HG03025 (cell line): ENCODE measurements around the gene S100A8.

Source experiments
- ATAC-seq: cut with Tn5 transposase; IDR thresholded peaks from one replicate; pipeline ENCODE4 v1.9.1; 2021; ENCODE audit warnings: mild to moderate bottlenecking, moderate library complexity; ENCODE audit not compliant: unreplicated experiment, low FRiP score

The S100A8 gene

DNA sequence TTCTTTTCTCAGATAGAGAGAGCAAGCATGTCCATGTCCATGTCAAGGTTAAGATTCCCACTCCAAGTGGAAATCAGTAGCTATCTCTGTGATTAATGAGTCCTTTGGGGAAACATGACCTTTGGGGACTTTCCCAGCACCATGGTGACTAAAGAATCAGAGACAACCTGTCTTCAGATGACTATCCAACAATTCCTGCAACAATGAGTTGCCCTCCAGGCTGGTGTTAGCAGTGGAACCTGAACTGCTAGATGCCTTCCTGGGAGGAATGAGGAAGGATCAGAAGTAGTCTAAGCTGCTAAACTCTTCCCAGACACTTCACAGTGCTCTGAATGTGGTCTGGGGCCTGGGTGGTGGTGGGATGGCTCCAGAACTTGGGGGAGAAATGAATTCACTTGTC, 26.7 kb downstream of the S100A8 start:
- no peak for ATAC-seq

DNA sequence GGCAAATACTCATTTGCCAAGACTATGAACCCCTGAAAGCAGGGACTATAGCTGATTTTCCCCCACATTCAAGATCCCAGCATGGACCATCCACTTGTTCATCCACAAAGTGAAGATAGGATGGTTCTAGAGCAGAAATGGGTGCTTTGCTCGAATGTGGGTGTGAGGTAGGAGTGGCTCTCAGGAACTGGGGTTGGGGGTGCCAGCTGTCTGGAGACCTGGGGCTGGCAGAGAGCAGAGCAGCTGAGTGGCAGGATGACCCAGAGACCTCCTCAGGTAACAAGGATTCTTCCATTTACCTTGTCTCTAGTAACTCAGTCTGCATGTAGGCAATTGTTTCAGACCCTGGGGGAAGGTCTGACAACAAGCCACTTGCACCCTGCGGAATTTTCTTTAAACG, 27.2 kb downstream of the S100A8 start:
- ATAC-seq: no peak

DNA sequence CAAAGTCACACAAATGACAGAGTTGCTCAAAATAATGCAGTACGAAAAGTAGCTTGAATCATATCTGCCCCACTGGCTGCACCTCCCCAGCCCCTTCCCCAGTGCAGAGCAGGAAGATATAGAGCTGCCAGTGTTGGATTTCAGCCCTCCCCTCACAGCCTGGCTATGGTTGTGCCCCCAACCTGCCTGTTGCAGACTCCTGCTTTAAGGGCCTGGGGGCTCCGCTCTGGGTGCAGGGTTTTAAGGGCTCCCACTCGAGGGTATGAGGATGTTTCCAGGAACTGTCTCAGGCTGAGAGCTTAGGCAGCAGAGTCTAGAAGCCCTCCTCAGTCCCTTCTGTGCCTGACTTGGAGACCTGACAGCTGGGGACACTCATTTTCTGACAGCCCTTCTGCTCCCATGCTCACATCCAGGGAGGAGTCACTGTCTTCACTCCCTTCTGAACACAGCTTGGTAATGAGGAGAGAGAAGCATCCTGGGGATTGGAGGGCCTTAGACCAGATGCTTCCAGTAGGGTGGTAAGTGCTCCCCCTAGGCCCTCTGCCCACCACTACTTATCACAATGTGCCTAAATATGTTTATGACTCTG, 28.6 kb downstream of the S100A8 start:
- no peak for ATAC-seq

DNA sequence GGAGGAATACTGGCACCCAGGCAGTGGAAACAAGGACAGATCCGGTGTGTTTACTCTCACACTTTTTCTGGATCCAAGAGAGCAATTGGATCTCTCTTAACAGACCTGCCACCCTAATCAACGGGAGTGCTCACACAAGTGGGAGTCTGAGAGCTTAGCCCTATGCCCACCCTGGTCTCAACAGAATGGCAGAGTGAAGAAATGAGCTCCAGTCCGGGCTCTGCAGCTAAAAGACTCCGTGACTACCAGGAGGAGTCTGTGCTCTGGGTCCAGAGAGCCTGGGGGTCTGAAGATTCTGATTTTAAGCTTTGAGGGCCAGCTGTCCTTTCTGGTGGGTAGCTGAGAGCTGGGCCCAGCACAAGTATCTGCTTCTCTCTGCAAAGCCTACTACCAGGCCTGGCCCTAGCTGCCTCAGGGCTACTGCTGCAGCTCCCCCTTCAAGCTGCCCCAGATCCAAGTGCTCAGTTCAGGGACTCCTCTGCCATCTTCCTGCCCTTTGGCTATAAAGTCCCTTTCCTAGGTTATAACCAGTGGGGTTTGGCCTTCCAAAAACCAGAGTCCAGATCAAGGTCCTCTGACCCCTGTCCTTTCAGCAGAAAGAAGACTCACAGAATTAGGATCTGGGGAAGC, 29.3 kb downstream of the S100A8 start:
- ATAC-seq: no peak

DNA sequence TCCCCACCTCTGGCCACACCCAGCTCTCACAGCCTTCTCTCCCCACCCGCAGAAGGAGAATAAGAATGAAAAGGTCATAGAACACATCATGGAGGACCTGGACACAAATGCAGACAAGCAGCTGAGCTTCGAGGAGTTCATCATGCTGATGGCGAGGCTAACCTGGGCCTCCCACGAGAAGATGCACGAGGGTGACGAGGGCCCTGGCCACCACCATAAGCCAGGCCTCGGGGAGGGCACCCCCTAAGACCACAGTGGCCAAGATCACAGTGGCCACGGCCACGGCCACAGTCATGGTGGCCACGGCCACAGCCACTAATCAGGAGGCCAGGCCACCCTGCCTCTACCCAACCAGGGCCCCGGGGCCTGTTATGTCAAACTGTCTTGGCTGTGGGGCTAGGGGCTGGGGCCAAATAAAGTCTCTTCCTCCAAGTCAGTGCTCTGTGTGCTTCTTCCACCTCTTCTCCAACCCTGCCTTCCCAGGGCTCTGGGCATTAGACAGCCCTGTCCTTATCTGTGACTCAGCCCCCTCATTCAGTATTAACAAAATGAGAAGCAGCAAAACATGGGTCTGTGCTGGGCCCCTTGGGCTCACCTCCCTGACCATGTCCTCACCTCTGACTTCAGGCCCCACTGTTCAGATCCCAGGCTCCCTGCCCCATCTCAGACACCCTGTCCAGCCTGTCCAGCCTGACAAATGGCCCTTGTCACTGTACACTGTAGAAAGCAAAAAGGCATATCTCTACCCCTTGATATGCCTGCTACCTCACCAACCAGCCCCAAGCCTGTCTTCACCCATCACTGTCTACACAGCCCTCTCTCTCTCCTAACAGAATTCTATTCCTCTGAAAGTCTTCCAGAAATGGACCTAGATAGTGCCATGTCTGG, 30.0 kb downstream of the S100A8 start:
- no peak for ATAC-seq

DNA sequence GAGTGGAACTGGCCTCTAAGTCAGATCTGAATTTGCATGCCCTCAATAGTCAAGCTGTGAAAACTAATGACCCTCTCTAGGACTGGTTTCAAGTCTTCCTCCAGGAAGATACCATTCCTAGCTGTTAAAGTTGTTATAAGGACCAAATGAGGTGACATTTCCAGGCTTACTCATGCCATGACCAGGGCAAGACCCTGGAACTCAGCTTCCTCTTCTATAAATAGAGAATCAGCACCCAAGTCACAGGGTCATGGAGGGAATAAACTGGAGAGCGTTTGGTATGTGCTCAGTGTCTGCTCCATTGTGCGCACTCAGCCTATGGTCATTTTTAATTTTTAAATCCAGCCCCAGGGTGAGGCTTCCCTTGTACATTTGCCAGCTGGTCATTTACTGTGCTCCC, 30.7 kb downstream of the S100A8 start:
- no peak for ATAC-seq

DNA sequence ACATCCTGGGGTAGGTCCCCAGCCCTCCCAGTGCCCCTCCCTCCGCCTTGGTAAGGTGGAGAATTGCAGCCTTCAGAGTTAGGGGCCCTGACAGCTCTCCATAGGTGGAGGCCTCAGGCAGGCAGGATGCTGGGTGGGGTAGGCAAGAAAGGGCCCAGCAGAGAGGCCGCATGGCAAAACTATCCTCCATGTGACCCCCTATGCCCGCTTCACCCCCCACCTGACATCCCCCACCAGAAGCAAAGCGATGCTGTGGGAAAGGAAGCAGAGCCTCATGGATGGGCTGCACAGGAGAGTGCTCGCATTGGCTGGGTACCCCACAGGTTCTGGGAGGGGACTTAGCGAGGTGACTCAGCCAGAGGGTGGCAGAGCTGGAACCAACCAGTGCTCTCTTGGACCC, 31.6 kb downstream of the S100A8 start:
- no peak for ATAC-seq

DNA sequence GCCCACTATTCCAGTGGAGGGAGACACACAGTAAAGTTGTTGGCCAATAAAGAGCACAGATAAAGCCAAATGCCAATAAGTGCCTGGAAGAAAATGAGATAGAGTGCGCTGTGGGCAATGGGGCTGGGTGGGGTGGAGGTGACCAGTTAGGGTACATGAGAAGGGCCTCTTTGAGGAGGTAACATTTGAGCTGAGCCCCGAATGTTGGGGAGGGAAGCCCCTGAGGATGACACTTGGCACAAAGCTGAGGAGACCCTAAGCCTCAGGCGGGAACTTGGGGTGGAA, 32.2 kb downstream of the S100A8 start:
- ATAC-seq: no peak

DNA sequence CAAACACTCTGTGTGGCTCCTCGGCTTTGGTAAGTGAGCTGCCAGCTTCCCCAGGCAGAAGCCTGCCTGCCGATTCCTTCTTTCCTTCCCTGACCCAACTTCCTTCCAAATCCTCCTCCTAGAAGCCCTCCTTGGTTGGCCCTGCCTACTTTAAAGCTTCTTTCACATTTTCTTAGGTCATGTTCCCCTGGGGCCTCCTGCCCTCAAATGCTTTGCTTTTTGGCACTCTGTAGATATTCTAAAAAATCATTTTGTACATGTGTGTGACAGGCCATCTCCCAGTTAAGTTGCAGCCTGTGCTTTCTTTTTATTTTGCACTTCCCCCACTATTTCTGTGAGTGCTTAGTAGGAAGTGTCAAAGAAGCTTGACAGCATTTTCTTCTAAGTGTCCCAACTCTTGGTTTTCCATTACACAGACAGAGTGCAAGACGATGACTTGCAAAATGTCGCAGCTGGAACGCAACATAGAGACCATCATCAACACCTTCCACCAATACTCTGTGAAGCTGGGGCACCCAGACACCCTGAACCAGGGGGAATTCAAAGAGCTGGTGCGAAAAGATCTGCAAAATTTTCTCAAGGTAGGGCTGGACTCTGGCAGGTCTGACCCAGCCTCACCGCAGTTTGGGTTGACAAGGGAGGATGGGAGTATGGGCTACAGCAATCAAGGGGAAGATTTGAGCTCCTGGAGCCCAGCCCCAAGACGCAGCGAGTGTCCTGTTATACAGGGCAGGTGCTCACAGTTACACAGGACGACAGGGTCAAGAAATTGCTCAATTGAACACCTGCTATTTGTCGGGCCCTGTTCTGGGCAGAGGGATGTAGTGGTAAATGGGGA, 32.8 kb downstream of the S100A8 start, which contains the start of gene S100A9:
Gene S100A9, plus strand, starts transcription at position 2 of the 838 bp plus-strand sequence. Its CDS starts 430 bp downstream, at position 432.
- no peak for ATAC-seq

DNA sequence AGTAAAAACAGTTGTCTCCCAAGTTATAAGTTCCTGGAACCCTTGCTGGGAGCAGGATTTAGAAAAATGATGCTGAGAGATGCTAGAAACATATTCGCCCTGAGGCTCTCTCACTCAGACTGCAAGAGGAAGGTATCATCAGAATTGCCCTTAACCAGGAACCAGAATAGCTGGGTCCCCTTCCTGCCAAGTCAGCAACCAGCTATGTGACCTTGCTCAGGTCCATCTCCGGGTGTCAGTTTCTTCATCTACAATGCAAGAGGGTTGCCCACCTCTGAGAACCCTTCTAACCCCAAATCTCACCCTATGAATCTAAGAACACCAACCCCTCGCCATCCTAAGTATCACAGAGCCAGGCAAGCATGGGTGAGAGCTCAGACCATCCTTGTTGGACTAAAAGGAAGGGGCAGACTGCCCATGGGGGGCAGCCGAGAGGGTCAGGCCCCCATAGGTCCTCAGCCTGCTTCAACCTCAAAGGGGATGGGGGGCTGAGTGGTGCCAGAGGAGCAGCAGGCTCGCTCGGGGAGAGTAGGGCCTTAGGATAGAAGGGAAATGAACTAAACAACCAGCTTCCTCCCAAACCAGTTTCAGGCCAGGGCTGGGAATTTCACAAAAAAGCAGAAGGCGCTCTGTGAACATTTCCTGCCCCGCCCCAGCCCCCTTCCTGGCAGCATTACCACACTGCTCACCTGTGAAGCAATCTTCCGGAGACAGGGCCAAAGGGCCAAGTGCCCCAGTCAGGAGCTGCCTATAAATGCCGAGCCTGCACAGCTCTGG, 33.6 kb downstream of the S100A8 start:
- no peak for ATAC-seq

DNA sequence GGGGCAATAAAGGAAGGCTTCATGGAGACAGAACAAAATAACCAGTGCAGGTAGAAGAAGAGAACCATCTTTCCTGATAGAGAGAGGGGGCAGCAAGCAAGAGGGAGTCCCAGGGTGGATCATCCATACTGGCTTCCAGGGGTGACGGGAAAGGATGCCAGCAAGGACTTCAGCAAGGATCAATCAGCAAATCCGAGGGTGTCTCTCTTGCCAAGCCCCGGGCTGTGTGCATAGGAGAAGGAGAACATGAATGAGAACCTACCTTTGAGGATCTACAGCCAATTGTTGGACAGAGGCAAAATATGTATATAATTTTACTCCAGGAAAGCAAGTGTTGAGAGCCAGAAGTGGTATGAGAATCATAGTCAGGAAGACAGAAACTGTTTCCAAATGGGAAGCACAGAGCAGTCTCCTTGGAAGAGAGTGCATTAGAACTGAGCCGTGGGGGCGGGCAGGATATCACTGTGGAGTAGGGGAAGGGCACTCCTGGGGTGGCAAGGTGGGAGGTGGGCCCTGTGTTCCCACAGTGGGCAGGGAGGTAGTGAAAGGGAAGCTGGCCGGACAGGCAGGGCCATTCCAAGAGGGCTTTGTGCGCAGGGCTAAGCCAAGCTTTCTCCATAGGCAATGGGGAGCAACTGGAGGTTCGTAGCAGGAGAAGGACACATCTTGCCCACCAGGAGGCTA, 34.3 kb downstream of the S100A8 start:
- no peak for ATAC-seq

DNA sequence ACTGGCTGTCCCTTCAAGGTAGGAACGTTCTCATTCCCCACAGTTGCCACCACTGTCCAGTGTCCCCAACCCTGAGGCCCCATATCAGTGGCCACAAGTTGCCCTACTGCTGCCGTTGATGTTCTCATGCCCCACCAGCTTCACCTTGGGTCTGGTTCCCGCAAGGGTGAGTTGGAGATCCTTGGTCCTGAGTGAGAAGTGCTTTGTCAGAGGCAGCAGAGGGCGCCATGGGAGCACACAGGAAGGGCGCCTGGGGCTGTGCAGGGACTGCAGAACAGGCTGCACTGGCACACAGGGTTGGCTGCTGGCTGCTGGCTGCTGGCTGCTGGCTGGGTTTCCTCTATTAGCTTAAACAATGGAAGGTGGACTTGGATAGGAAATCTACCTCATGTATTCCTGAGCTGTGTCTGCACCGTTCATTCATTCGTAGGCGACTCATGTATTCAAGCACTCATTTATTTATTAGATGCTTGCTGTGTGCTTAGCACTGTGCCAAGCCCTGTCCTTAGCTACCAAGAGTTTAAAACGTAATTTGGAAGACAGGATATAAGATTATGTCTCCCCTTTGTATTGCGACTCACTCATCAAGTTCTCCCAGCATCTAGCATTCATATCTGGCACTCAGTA, 35.3 kb downstream of the S100A8 start:
- no peak for ATAC-seq

DNA sequence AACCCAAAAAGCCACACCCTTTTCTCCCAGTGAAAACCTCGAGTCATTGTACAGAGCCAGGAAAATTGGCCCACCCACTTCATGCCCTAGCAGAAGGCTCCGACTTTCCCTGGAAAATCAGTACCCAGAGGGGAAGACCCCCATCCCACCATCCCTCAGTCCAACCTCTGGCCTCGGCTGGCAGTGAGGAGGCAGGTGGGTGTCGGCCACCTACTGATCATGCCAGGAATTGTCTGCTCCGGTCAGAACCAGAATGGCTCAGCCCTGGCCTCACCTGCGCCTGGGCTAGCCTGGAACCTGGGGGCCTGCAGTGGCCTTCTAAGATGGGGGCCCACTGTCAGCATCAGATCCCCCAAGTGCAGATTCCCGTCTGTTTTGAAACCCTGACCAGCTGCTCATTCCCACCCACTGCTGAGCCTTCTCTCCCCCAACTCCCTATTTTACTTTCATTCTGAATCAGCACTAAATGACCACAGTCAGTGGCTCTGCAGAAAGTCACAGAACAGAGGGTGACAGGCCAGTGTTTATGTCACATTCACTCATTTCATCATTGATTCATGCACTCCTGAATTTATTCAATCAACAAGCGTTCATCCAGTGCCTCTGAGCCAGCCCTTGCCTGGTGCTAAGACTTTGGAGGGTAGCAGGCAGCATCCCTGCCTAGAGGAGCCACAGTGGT, 36.2 kb downstream of the S100A8 start:
- ATAC-seq: no peak

DNA sequence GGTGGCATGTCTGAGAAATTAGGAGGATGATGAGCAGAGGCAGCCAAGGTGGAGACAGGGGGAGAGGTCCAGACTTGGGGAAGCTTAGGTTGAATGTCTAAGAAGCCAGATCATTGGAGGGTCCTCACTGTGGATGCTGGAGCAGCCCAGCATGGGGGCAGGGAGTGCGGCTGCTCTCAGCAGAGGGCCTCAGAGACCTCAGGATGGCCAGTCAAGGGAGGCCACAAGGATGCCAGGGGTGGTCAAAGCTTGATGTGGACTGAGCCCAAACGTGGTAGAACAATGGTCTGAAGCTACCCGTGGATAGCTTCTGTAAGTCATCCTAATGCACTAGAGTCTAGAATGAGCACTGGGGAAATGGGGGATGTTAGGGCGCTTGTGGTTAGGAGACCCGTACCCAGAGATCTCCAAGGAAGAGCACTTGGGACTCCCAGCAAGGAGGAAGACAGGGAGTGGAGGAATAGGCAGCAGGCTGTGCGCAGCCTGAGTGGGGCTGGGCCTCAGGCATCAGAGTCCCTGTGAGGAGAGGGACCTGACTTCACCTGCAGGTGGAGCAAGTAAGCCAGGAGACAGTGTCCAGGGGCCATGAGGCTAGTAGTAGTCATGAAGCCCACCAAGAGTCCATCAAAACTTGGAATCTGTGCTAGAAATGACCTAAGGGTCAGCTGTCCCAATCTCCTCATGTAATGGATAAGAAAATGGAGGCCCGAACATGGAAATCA, 37.5 kb downstream of the S100A8 start:
- ATAC-seq: no peak

DNA sequence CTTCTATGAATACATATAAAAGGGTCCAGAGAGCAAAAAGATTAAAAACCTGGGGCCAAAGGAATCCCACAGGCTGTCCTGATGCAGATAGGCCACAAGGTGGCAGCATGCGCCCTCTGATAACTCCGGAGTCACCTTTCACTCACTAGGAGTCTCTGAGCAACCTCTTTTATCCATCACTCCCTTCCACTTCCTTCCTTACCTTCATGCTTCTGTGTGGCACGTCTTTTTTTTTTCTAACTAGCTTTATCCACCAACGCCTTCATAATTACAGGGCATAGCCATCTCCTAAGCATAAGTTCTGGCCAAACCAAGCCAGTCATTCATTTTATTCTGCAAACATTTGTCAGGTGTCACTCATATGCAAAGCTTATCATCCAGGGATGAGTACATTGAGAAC, 38.4 kb downstream of the S100A8 start:
- no peak for ATAC-seq

DNA sequence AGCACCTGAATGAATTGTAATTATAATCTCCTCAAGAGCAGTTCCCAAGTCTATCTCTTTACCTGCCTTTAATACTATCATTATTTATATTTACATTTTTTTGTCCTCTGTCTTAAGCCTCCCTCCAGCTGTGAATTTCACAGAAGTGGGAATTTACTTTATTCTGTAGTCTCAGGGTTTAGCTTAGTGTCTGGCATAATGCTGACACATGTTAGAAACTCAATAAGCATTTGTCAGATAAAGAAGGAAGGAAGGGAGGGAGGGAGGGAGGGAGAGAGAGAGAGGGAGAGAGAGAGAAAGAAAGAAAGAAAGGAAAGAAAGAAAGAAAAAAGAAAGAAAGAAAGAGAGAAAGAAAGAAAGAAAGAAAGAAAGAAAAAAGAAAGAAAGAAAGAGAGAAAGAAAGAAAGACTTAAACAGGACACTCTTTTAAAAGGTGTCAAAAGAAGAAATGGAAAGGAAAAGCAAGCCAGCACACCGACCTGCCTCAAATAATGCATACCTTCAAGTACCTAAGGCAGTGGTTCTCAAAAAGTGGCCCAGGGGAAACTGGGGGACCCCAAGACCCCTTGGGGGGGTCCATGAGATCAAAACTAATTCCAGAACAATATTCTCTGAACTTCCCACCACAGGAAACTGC, 40.4 kb downstream of the S100A8 start:
- ATAC-seq: no peak
